T-helper 9 cell (primary cell): Measurements from ENCODE around the gene NEUROD6.

Source experiments
- DNase-seq: peaks from one replicate; pipeline ENCODE4 v3.0.0-alpha.2; 2020
- total RNA-seq, 2 donors: gene quantifications; one replicate each; lab custom pipeline; 2026; lab: John Stamatoyannopoulos, UW

Gene NEUROD6
- 0 reads per million in 2 donors for total RNA-seq

DNA sequence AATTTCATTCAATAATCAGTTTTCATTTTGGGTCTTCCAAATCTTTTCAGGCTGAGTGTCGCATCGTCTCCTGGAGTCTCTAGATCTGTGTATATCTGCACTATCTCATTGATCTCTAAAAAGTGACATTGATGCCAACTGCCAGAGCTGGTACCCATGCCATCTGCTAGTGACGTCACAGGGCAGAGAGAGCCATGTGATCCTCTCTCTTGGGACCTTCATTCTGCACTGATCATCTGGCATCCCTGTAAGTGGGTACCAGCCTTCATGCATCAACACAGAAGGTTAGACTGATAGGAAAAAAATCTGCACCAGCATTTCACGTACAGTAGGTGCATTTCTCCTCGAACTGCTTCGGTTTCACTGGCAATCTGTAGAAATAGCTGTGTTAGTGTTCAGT, at the start of gene NEUROD6:
Gene NEUROD6, minus strand, starts transcription at position 124 of the 400 bp plus-strand sequence. CDS start 1,458 bp downstream, outside the sequence.
- no peak for DNase-seq

DNA sequence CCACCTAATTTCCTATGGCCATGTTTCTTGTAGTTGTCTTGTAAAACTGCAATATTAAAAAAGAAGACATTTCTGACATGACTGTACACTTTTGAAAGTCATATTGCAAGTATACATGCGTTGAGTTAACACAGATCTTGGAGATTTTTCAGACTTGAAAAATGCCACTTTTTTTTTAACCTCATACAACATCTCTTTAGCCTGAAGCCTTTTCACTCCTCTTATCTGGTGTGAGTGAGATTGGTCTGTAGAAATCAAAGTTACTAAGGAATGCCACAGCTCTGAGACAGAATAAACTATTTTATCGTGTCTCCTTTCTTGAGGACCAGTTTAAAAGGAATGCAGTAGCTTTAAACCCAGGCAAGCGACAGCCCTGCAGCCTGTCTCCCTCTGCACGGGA, 43.9 kb upstream of the NEUROD6 start:
- no peak for DNase-seq

DNA sequence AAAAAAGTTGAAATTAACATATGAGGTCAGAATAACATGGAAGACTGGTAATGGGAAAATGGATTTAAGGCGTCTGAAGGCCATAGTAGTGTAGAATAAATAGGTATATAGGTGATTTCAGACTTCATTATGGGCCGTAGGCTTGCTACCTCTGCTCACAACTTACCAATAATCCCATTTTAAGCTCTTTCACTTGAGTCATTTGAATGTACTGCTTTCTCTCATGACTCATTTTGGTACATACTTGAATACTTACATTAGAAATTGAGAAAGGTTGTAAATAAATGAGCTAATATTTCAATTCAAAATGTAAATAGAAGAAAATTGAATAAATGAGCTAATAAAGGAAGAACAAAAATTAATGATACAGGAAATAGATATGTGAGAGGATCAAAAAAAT, 42.2 kb upstream of the NEUROD6 start:
- DNase-seq, result no peak

DNA sequence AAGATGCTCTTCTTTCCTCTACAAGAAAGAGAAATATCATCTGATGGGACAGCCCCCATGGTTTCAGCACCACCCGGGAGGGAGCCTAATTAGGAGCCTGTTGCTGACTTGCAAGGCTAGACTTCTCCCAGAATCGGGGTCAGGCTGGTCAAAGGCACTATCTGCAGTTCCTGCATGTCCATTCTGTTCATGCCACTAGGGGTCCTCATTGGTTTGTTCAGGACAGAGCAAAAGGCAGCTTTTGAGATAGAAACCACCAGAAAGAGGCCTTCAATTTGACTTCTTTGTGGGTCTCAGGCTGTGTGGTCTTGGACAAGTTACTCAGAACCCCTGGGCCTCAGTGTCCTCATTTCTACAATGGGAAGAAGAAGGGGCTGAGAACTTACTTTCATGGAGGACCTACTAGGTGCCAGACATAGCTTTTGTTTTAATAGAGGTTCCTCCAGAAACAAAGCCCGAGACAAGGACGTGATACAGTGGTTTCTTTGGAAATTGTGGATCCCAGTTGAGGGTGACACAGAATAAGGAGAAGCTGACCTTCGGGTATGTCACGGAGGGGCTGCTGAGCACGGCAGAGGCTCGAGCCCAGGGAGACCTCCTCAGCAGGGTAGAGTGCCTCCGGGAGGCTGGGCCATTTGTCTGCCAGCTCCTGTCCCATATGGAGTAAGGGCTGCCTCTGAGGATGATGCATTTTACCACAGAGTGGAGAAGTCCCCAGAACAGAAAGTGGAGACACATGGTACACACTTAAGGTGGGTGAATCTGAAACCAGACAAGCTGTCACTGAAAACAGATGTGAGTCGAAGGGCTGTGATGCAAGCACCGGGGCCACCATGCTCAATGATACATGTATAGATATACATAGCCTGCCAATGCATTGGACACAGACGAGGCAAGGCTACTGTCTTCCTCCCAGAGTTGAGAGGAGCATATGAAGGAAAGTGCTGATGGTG, 33.1 kb upstream of the NEUROD6 start:
- DNase-seq, result no peak

DNA sequence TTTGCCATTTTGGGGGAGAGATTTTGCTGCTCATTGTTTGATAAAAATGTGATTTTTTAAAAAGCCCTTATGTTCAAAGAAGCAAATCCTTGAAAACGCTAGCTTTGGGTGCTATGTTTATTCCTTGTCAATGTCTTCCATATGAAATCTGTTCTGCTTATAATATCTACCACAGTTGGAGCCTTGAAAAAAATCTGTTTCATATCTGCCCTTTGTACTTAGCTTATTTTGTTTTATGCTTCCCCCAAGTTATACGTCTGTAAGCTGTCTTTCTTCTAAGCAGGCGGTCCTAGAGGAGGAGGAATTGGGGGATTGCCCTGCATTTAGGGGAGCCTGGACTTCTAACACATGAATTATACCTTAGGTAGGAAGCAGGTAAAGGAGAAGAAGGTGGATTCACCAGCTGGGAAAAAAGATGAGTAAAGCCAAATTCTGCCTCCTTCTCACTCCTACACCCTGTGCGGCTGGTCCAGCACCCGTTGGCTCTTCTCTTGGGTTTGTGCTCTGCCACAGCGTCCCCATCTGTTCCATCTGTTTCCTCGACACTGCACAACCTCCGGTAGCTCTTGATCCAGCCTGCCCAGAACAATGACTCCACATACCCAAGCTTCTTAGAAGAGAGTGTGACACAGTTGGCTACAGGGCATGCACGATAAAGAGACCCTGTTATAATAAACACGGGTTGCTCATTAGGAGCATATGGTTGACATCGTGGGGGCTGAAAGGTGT, 31.9 kb upstream of the NEUROD6 start:
- DNase-seq, result no peak

DNA sequence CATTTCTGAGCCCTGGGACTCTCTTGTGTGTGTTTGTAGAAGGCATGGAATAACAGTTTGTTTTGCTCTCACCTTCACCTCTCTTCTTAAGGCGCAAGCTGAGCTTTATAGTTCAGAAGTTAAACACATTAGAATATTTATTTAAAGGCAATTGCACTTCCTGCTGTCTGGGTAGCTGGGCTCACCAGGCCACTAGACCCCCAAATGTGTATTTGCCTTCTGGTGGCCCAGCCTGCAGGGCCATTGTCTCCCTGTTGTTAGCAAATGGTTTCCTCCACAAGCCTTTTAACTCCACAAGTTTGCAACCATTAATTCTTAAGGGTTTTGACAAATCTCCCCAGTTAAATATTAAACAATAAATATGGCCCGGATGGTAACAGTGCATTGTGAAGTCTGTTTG, 31.1 kb upstream of the NEUROD6 start:
- no peak for DNase-seq

DNA sequence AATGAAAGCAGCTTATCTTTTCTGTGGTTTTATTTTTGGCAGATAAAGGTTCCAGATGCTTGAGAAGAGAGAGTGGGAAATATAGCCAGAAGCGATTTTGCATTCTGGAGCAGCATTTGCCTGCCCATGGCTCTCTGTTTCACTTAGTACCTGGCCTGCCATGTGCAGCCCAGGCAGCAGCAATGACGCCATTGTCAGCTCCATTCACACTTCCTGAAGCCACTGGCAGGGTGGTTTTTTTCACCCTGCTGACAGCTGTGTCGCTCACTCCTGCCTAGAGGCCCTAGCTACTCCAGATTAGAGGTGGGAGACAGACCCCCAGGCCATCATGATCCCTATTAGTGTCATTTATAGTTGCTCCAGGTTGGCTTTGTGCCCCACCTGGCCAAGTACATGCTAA, 30.1 kb upstream of the NEUROD6 start:
- DNase-seq, result no peak

DNA sequence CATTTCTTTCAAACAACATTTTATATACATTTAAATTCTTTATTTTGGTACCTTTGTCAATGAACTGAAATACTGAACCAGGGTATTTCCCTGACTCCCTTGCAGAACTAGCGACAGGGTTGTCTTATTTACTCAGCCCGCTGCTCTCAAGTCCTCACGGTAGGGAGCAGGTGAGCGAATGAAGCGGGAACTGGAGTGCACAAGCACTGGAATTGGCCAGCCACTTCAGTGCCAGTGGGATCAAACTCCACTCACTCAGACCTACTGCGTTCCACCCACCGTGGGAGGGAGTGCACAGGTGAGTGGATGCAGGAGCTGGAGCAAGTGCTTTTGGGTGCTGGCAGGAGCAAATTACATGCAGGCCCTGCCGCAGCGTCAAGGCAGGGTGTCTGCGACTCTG, 28.1 kb upstream of the NEUROD6 start:
- no peak for DNase-seq

DNA sequence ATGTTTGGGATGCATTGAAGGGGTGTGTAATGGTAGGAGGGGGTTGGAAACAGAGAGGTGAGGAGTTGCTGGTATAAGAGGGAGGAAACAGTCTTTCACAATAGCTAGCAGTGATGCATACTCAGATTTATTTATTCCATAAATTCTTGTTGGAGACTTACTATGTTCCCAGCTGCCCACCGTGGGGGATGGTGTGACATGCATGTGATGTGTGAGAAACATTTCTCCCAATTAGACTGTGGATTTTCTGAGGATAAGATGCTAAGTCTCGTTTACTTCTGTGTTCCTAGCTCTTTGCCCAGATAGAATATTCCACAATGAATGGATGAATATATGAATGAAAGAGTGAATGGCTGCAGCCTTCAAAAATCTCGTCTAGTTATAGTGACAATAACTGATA, 23.0 kb upstream of the NEUROD6 start:
- DNase-seq, result no peak

DNA sequence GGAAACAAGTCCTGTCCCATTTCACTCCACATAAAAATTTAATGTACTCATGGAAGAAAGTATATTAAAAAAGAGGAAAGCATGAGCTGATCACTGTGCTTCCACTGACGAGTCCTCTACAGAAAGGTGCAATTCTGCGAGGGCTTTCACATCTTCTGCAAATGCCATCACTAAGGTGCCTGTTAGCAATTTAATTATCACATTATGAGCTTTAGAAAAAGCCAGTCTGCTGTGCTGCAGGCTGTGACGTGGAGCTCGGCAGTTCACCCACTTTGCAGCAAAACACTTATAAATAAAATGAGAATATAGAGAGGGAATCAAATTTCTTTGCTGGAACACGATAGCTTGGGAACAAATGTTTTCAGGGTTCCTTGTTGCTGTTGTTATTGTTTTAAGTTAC, 22.5 kb upstream of the NEUROD6 start:
- no peak for DNase-seq

DNA sequence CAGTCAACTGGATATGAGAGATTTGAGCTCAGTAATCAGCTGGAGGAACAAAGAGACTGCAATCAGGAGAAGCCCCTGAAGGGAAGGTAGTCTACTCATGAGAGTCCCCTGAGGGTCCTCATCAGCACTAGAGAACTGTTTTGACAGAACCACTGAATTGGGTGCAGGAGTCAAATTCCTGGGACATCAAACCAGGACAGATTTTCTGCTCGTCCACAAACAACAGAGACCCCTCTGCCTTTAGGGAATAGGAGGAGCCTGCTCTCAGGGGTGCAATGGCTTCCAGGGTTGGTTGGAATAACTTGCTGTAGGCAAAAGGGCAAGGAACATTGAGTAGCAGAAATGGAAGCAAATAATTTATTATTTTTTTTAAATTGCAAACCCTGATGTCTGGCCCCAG, 21.9 kb upstream of the NEUROD6 start:
- no peak for DNase-seq

DNA sequence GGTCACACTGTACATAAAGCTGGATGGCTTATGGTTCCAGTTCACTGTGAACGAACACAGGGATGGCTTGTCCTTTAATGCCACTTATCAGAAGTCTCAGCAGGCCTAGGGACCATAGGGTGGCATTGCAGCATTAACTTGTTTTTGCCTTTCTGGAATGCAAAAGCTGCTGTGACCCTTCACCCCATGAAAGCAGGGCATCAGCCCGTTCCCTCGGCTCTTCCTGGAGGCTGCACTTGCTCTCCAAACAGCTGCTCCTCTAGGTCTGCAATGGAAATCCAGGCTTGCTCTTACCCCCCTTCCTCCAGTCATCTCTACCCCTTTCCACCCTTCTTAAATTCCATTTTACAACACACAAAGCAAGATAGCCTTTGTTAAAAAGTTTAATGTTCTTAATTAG, 17.9 kb upstream of the NEUROD6 start:
- DNase-seq, result no peak

DNA sequence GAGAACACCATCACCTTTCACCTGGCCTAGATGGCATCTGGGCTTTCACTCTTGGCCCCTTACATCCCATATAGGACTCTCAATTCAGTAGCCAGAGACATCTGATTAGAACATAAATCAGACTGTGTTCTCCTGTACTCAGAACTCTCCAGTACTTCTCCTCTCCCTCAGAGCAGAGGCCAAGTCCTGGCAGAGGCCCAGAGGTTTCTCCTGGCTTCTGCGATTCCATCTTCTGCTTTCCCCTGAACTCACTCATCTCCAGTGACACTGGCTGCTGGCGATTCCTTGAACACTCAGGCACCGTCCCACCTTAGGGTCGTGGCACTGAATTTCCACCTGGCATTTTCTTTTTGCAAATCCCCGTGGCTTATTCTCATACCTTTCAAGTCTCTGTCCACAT, 4.9 kb upstream of the NEUROD6 start:
- no peak for DNase-seq

DNA sequence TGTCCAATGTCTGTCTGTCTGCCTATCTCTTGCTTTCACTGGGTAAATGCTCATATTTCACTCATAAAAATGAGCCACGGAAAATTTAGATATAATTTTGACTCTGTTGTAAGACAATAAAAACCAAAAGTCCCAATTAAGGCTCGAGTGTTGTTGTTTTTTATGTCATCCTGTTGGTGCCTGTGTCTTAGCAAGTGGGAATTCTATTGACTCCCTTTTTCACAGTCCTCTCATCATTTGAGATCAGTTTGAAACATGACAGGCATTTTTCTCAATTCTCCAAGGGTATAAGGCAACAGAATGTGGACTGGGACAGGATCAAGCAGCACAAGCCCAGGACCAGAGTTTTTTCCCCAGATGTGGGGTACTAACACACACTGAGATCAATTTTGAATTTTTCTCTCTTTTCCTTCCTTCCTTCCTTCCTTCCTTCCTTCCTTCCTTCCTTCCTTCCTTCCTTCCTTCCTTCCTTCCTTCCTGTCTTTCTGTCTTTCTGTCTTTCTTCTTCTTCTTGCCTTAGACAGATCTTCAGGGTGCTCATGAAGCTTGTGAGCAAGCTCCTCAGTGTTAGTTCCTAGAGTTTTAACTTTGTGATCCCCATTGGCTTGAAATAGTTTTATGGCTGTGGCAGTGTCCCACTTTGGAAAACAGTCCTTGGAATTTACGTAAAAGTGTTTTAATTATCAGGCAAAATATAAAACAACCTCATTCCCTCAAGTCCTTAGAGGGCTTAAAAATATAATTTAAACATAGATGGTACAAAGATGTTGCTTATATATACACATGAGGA, 3.2 kb upstream of the NEUROD6 start:
- no peak for DNase-seq

DNA sequence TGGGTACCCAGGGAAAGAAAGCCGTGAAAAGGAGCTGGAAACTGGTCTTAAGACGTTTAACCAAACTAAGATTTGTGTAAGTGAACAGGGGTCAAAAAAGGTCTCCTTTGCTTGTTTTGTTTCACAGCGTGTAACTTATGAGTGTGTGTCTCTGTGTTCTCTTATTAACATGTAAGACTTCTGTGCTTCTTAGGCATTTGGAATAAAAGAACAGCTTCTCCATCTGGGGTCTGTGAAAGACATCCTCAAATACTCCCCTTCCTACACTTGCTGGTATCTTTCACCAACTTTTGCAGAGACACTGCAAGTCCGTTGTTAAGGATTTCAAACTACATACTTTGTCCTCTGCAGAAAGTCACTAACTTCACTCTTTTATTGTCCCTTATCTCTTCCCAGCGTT, 615 bp upstream of the NEUROD6 start:
- no peak for DNase-seq

DNA sequence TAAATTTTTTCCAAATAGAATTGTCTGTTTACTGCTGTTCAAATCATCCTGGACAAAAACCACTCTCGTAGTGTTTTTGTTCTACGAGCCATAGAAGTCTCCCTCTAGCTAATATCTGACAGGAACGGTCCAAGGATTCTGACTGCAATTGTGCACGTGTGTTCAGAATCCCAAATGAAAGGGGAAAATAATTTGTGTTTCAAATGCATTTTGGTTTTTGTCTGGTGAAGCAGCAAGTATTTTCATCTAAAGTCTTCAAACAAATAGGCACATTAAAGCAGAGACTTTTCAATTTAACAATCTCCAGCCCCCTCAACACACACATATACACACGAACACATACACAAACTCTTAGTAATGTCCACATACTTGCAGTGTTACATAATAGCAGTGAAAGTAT, 475 bp downstream of the NEUROD6 start:
- no peak for DNase-seq

DNA sequence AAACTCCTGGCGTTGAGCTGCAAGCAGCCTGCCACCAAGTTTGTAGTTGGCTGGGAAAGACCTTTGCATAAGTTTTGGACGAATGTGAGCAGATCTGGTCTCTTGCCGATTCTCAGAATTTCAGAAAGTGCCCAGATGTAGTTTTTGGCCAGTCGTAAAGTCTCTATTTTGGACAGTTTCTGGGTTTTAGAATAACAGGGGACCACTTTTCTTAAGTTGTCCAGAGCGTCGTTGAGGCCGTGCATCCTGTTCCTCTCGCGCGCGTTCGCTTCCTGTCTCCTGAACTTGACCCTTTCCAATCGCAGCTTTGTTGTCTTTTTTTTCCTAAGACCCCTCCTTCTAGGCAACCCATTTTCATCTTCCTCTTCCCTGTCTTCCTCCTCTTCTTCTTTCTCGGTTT, 1.8 kb downstream of the NEUROD6 start:
- no peak for DNase-seq

DNA sequence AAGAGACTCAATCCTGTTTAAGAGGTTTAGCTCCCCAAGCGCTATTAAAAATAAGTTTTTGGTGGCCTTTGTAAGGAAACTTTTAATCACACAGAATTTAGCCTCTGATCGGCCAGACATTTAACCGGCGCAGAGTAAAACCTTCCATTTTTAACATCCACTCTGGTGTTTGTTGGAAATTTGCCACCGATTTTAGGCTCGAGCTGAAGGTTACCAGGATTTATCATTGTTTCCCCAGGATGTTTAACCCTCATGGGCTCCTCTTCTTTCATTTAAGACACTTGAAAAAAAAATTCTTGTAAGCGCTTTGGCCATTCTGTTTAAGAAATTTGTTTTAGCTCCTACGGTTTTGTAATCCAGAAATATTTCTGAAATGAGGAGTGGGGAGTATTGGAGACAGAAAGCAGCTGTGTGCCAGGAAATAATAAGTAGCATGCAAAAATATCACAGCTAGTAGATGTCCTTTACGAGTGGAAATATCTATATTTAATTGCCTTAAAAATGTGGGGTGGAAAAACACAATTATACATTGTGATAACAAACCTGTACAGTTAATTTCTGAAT, 3.4 kb downstream of the NEUROD6 start:
- no peak for DNase-seq

DNA sequence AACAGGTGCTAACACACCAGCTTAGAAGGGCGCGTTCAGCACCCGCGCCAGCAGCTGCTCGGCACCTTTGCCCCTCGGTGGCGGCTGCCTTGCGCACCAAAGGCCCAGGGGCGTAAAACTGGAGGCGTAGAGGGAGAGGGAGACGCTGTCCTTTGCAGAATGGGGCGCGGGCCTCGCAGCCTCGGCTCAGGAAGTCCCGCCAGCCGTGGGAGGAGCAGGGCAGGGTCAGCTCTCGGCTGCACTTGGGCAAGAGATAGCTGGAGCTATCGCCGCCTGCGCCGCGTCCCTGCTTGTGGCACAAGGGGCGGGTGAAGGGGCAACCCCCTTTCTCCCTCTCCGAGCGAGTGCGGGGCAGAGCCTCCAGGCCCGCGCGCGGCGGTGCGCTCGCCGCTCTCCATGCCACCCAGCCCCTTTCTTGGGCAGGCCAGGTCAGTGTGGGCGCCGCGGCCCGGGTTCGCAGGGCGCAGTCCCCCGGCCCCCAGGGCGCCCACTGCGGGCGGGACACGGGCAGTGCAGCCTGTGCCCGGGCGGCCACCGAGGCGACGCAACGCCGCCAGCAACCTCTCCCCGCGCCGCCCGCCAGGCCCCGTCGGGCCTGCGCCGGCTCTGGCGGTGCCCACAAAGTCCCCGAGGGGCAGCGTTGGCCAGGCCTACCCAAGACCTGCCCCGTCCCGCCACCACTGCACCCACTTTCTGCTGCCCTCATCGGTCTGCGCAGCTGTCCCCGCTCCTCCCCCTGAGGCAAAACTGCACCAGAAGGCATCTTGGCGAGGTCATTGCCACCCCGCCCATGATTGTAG, 4.1 kb downstream of the NEUROD6 start:
- no peak for DNase-seq

DNA sequence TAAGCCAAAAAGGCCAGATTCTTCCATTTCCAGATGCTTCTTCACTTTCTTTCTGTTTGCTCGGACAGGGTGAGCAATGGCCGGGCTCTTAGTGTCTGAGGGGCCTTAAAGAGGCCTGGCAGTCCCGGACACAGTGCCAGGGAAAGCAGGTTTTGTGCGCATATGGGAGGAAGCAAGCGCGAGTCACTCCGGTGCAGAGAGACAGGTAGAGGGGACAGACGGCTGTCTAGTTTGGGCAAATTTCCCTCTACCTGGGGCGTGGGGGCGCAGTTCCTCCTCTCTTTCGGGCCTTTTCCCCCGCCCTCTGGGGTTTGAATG, 4.7 kb downstream of the NEUROD6 start:
- DNase-seq, result no peak

DNA sequence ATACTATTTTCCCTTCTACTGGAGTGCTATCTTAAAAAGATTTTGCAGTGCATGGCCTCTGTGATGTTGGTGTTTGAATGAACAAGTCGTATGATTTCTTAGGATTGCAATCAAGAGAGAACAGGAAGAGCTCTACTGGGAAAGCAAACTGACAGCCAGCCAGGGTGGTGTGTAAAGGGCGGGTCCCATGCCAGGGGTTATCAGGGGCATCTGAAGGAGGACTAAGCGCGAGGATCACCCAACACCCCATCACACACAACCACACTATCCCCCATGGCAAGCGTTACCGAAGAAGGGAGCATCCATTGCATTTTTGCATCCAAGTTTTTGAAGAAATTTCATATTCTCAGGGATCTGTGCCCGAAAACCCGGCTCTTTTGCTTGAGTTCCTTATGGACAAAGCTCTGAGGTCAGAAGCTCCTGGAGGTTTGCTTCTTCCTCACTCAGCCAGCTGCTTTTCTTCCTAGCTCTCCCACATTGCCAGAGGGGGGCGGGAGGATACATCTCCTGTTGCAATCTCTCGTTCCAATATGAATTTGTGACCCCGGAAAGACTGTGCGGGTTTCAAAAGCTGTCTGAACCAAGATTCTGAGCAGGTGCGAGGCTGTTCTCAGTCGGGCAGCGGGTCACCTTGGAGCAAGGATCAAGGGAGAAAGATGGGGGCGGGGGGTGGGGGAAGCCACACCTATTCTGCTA, 5.2 kb downstream of the NEUROD6 start:
- no peak for DNase-seq

DNA sequence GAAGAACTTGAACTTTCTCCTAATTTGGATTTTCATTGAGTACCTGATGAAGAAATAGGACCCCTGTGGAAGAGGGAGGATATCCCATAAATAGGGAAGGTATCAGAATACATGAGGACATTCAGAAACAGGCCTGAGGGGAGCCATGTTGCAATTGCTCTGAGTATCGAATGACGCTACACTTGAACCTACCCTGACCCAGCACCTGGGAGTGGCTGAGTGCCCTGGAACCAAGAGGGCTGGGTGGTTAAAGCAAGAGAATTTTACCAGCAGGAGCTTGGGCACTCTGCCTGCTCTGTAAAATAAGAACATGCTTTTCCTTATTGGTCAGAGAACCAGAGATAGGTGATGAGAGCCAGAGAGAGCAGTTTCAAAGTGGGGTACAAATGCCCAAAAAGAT, 7.2 kb downstream of the NEUROD6 start:
- no peak for DNase-seq
